ACC112 (cell line): ENCODE results near the gene PCDHA10.
"Not testable (repeated sequence)": the region's sequence is repeated elsewhere in the genome, so short reads cannot be mapped to it uniquely, and the experiment has no call there.

Experiments used
- H2AFZ ChIP-seq: fragments of 200-600 bp; sonication (generic); one replicate; pipeline ENCODE4 v1.6.0; 2017; ENCODE audit warnings: antibody characterized with exemption, low read length; ENCODE audit not compliant: unreplicated experiment
- H3K27ac ChIP-seq: fragments of 200-600 bp; sonication (generic); 2 replicates; pipeline ENCODE4 v1.5.1; 2014; ENCODE audit warnings: low read depth, mild to moderate bottlenecking, antibody characterized with exemption, low read length, moderate library complexity
- H3K27me3 ChIP-seq: fragments of 200-600 bp; sonication (generic); 2 replicates; pipeline ENCODE4 v1.6.1; 2014; ENCODE audit warnings: mild to moderate bottlenecking, antibody characterized with exemption, low read length, moderate library complexity, mixed read lengths; ENCODE audit not compliant: insufficient read depth
- H3K36me3 ChIP-seq: fragments of 200-600 bp; sonication (generic); 2 replicates; pipeline ENCODE4 v1.6.1; 2016; ENCODE audit warnings: mild to moderate bottlenecking, antibody characterized with exemption, low read length, moderate library complexity, mixed read lengths; ENCODE audit not compliant: insufficient read depth
- H3K4me1 ChIP-seq: fragments of 200-600 bp; sonication (generic); one replicate; pipeline ENCODE4 v1.6.1; 2016; ENCODE audit warnings: low read length, mixed read lengths; ENCODE audit not compliant: insufficient read depth, unreplicated experiment, control insufficient read depth
- H3K4me3 ChIP-seq: fragments of 200-600 bp; sonication (generic); 2 replicates; pipeline ENCODE4 v1.5.1; 2014; ENCODE audit warnings: mild to moderate bottlenecking, low read depth, low read length
- H3K79me2 ChIP-seq: fragments of 200-600 bp; sonication (generic); one replicate; pipeline ENCODE4 v1.6.0; 2016; ENCODE audit warnings: low read length; ENCODE audit not compliant: control insufficient read depth, unreplicated experiment, insufficient read depth

PCDHA10 gene

GRCh38 chr5:140855772-140856674, at the start of gene PCDHA10:
TSS of gene PCDHA10 (plus strand) at chr5:140855897. CDS start at chr5:140856049, 152 bp downstream.
- Histone ChIP-seq H2AFZ (no peak within 1 kb of the TSS), H3K79me2 (no peaks in the 10 kb centered on the region), H3K27ac (no peak within 1 kb of the TSS), H3K36me3 (no peaks in the 10 kb centered on the region), H3K27me3 (no peaks in the 10 kb centered on the region), H3K4me3 (no peak within 1 kb of the TSS), H3K4me1 (no peaks in the 10 kb centered on the region)

GRCh38 chr5:140806834-140807775, 48.6 kb upstream of the PCDHA10 start, which contains the start of gene PCDHA4:
TSS of gene PCDHA4 (plus strand) at chr5:140807068.
- Histone ChIP-seq H3K79me2 (no peaks in the 10 kb centered on the region), H3K4me1 (no peaks in the 10 kb centered on the region), H2AFZ (no peak within 1 kb of the TSS), H3K36me3 (no peaks in the 10 kb centered on the region), H3K27me3 (peaks cover 7% of the 10 kb centered on the region; the same call in 1 of the 2 replicates), H3K4me3 (no peak within 1 kb of the TSS), H3K27ac (no peak within 1 kb of the TSS)

GRCh38 chr5:140808241-140808888, 47.3 kb upstream of the PCDHA10 start:
- not testable (repeated sequence) for H3K36me3 ChIP-seq, H3K27ac ChIP-seq, H3K27me3 ChIP-seq, H3K79me2 ChIP-seq, H2AFZ ChIP-seq, H3K4me3 ChIP-seq, H3K4me1 ChIP-seq

GRCh38 chr5:140808889-140809291, 46.8 kb upstream of the PCDHA10 start:
- no peaks in the 10 kb centered on the region for H3K4me1 ChIP-seq
- H3K27me3 ChIP-seq = peaks cover 7% of the 10 kb centered on the region; the same call in 1 of the 2 replicates
- H3K79me2 ChIP-seq = no peaks in the 10 kb centered on the region
- no peak overlapping the region for H2AFZ ChIP-seq
- H3K27ac ChIP-seq = no peak overlapping the region
- no peaks in the 10 kb centered on the region for H3K36me3 ChIP-seq
- no peak overlapping the region for H3K4me3 ChIP-seq

- Histone ChIP-seq H3K36me3 (no peaks in the 10 kb centered on the region), H3K27ac (no peak within 1 kb of the TSS), H3K4me3 (no peak within 1 kb of the TSS), H3K79me2 (no peaks in the 10 kb centered on the region), H3K27me3 (no peaks in the 10 kb centered on the region; the same call in 1 of the 2 replicates), H2AFZ (no peak within 1 kb of the TSS), H3K4me1 (no peaks in the 10 kb centered on the region)
Measured at GRCh38 chr5:140821375-140822280, 34.1 kb upstream of the PCDHA10 start, which contains the start of gene PCDHA5. TSS of gene PCDHA5 (plus strand) at chr5:140821613.

GRCh38 chr5:140822281-140822629, 33.4 kb upstream of the PCDHA10 start:
- Histone ChIP-seq H3K36me3 (no peaks in the 10 kb centered on the region), H3K4me1 (no peaks in the 10 kb centered on the region), H3K4me3 (no peak overlapping the region), H3K27ac (no peak overlapping the region), H2AFZ (no peak overlapping the region), H3K27me3 (no peaks in the 10 kb centered on the region; the same call in 1 of the 2 replicates), H3K79me2 (no peaks in the 10 kb centered on the region)

GRCh38 chr5:140822969-140823368, 32.7 kb upstream of the PCDHA10 start:
- H3K36me3 ChIP-seq, H3K27me3 ChIP-seq, H3K4me1 ChIP-seq, H3K79me2 ChIP-seq, H3K27ac ChIP-seq, H3K4me3 ChIP-seq, H2AFZ ChIP-seq: not testable (repeated sequence)

- Histone ChIP-seq H3K27ac (no peak overlapping the region), H3K79me2 (no peaks in the 10 kb centered on the region), H3K4me3 (no peak overlapping the region), H3K4me1 (no peaks in the 10 kb centered on the region), H3K27me3 (no peaks in the 10 kb centered on the region; the same call in 1 of the 2 replicates), H2AFZ (no peak overlapping the region), H3K36me3 (no peaks in the 10 kb centered on the region)
Measured at GRCh38 chr5:140823475-140823874, 32.2 kb upstream of the PCDHA10 start.

GRCh38 chr5:140827704-140828361, 27.9 kb upstream of the PCDHA10 start, which contains the start of gene PCDHA6:
TSS of gene PCDHA6 (plus strand) at chr5:140827960. CDS start at chr5:140828092, 132 bp downstream.
- H3K36me3 ChIP-seq = no peaks in the 10 kb centered on the region
- no peak within 1 kb of the TSS for H2AFZ ChIP-seq
- H3K79me2 ChIP-seq = no peaks in the 10 kb centered on the region
- H3K4me3 ChIP-seq = no peak within 1 kb of the TSS
- H3K4me1 ChIP-seq = no peaks in the 10 kb centered on the region
- no peak within 1 kb of the TSS for H3K27ac ChIP-seq
- H3K27me3 ChIP-seq = no peaks in the 10 kb centered on the region; the same call in 1 of the 2 replicates
